H1 (cell line): Measurements from ENCODE around the gene SMAD1. TPM values are rescaled to one million over a fixed set of nuclear protein-coding genes. Genes with fewer than 3 reads are reported as not detected.

Experiments
- CTCF ChIA-PET: fragments of 300-600 bp; sonication (Branson Sonifier 250); formaldehyde crosslinking; loops from one replicate; lab custom pipeline; 2021; ENCODE audit not compliant: partially characterized antibody; lab: Charles Lee
- POLR2A ChIA-PET: fragments of 300-600 bp; sonication (Branson Sonifier 250); formaldehyde crosslinking; loops from one replicate; lab custom pipeline; 2021; ENCODE audit warnings: inconsistent platforms; ENCODE audit not compliant: partially characterized antibody; lab: Charles Lee
- DNase-seq, 2 experiments: peaks; one replicate each; pipeline versions ENCODE4 v3.0.0 to v3.0.0-alpha.2; 2010 to 2022; ENCODE audit warnings: low spot score in 2 of 2, low read depth in 1 of 2, mixed read lengths in 1 of 2
- FAIRE-seq: peaks from 2 replicates; lab custom pipeline; 2011; peaks lifted over from hg19 to GRCh38; lab: Jason Lieb, UNC
- H2AFZ ChIP-seq: 2 replicates; pipeline ENCODE4 v1.8.1; 2012; ENCODE audit warnings: low read length, inconsistent platforms
- H2AK5ac ChIP-seq: 2 replicates; pipeline ENCODE4 v1.6.1; 2013; ENCODE audit warnings: low read depth, low read length
- H2BK120ac ChIP-seq: replicated peaks from 2 replicates; pipeline ENCODE3; 2013; ENCODE audit warnings: low read depth, low read length, inconsistent platforms
- H2BK12ac ChIP-seq: 2 replicates; pipeline ENCODE4 v1.6.1; 2013; ENCODE audit warnings: low read depth, low read length
- H2BK15ac ChIP-seq: 2 replicates; pipeline ENCODE4 v1.6.1; 2013; ENCODE audit warnings: low read length
- H2BK20ac ChIP-seq: 2 replicates; pipeline ENCODE4 v1.6.1; 2013; ENCODE audit warnings: low read length
- H2BK5ac ChIP-seq: 2 replicates; pipeline ENCODE4 v1.6.1; 2013; ENCODE audit warnings: low read depth, low read length
- H3K14ac ChIP-seq: 2 replicates; pipeline ENCODE4 v1.6.1; 2013; ENCODE audit warnings: inconsistent platforms; ENCODE audit not compliant: insufficient read length
- H3K18ac ChIP-seq: 2 replicates; pipeline ENCODE4 v1.6.1; 2013; ENCODE audit warnings: low read length; ENCODE audit errors: extremely low read depth
- H3K23ac ChIP-seq: 2 replicates; pipeline ENCODE4 v1.6.1; 2013; ENCODE audit warnings: inconsistent platforms; ENCODE audit not compliant: insufficient read length
- H3K23me2 ChIP-seq: 2 replicates; pipeline ENCODE4 v1.6.1; 2013; ENCODE audit warnings: low read depth, low read length
- H3K27ac ChIP-seq: 2 replicates; pipeline ENCODE4 v1.6.1; 2011; ENCODE audit warnings: low read depth, low read length, inconsistent platforms
- H3K27me3 ChIP-seq, 4 experiments: replicated peaks in 1 of 4; 1 replicate in 1 of 4; 2 replicates in 3 of 4; pipeline versions ENCODE4 v1.6.1 to v1.8.1; 2011 to 2013; ENCODE audit warnings: low read length in 3 of 4, mild to moderate bottlenecking in 3 of 4, inconsistent platforms in 2 of 4, mixed read lengths in 2 of 4, moderate library complexity in 1 of 4; ENCODE audit not compliant: control insufficient read depth in 3 of 4, insufficient read depth in 3 of 4; ENCODE audit errors: extremely low read depth in 1 of 4
- H3K36me3 ChIP-seq, 4 experiments: 2 replicates each; pipeline versions ENCODE4 v1.6.1 to v1.8.1; 2011 to 2013; ENCODE audit warnings: mild to moderate bottlenecking in 4 of 4, low read length in 3 of 4, moderate library complexity in 2 of 4, control low read depth in 1 of 4, inconsistent platforms in 1 of 4; ENCODE audit not compliant: insufficient read depth in 4 of 4, control insufficient read depth in 2 of 4
- H3K4ac ChIP-seq: replicated peaks from 2 replicates; pipeline ENCODE3; 2013; ENCODE audit warnings: low read length, low read depth, mixed read lengths, inconsistent platforms; ENCODE audit not compliant: insufficient read length
- H3K4me1 ChIP-seq, 4 experiments: replicated peaks in 1 of 4; 1 replicate in 1 of 4; 2 replicates in 3 of 4; pipeline versions ENCODE4 v1.6.1 to v1.8.1; 2011 to 2013; ENCODE audit warnings: low read length in 3 of 4, inconsistent platforms in 2 of 4, mixed read lengths in 1 of 4; ENCODE audit not compliant: insufficient read depth in 4 of 4, control insufficient read depth in 3 of 4
- H3K4me2 ChIP-seq, 2 experiments: 2 replicates each; pipeline versions ENCODE4 v1.6.1 to v1.8.1; 2011 to 2013; ENCODE audit warnings: low read depth in 2 of 2, low read length in 2 of 2, control low read depth in 1 of 2, inconsistent platforms in 1 of 2, mild to moderate bottlenecking in 1 of 2; ENCODE audit not compliant: insufficient read depth in 1 of 2
- H3K4me3 ChIP-seq, 4 experiments: fragments of 200-600, 300-600 bp in 1 of 4; sonication (generic), shearing (Covaris generic), sonication (Bioruptor Twin) in 1 of 4; 2 replicates each; pipeline versions ENCODE4 v1.5.1 to v1.8.1; 2011 to 2016; ENCODE audit warnings: low read length in 4 of 4, low read depth in 3 of 4, control low read depth in 2 of 4, inconsistent platforms in 2 of 4, mild to moderate bottlenecking in 2 of 4, mixed read lengths in 1 of 4, moderate library complexity in 1 of 4; ENCODE audit not compliant: insufficient read depth in 2 of 4; ENCODE audit errors: extremely low read depth in 1 of 4
- H3K56ac ChIP-seq: replicated peaks from 2 replicates; pipeline ENCODE3; 2013; ENCODE audit warnings: low read depth, mild to moderate bottlenecking, mixed read lengths, low read length, inconsistent platforms; ENCODE audit not compliant: insufficient read length
- H3K79me1 ChIP-seq: 2 replicates; pipeline ENCODE4 v1.6.1; 2013; ENCODE audit warnings: low read depth, low read length, control low read depth
- H3K79me2 ChIP-seq, 2 experiments: 2 replicates each; pipeline versions ENCODE4 v1.6.1 to v1.8.1; 2012 to 2013; ENCODE audit warnings: low read length in 2 of 2, mild to moderate bottlenecking in 2 of 2, inconsistent platforms in 1 of 2; ENCODE audit not compliant: insufficient read depth in 2 of 2, control insufficient read depth in 1 of 2
- H3K9ac ChIP-seq, 4 experiments: replicated peaks in 1 of 4; 1 replicate in 1 of 4; 2 replicates in 3 of 4; pipeline versions ENCODE4 v1.6.1 to v1.8.1; 2011 to 2013; ENCODE audit warnings: low read depth in 3 of 4, low read length in 3 of 4, control low read depth in 2 of 4, mild to moderate bottlenecking in 2 of 4, moderate library complexity in 2 of 4, inconsistent platforms in 1 of 4; ENCODE audit errors: extremely low read depth in 1 of 4
- H3K9me3 ChIP-seq, 2 experiments: 2 replicates each; pipeline versions ENCODE4 v1.6.1 to v1.8.1; 2012 to 2013; ENCODE audit warnings: mild to moderate bottlenecking in 2 of 2, moderate library complexity in 2 of 2, control low read depth in 1 of 2, inconsistent platforms in 1 of 2, low read depth in 1 of 2, low read length in 1 of 2, mixed read lengths in 1 of 2; ENCODE audit not compliant: insufficient read depth in 2 of 2
- H4K20me1 ChIP-seq, 2 experiments: replicated peaks in 1 of 2; 2 replicates each; pipeline versions ENCODE3 to v1.8.1; 2011 to 2013; ENCODE audit warnings: inconsistent platforms in 2 of 2, low read length in 2 of 2, mild to moderate bottlenecking in 1 of 2; ENCODE audit not compliant: insufficient read depth in 2 of 2, control insufficient read depth in 1 of 2
- H4K5ac ChIP-seq: 2 replicates; pipeline ENCODE4 v1.6.1; 2013; ENCODE audit warnings: low read length, low read depth, mixed read lengths, inconsistent platforms; ENCODE audit not compliant: insufficient read length
- H4K8ac ChIP-seq: 2 replicates; pipeline ENCODE4 v1.8.0; 2013; ENCODE audit warnings: mild to moderate bottlenecking, moderate library complexity, low read length, inconsistent platforms; ENCODE audit not compliant: insufficient read depth; ENCODE audit errors: extremely low read depth
- H4K91ac ChIP-seq: replicated peaks from 2 replicates; pipeline ENCODE3; 2013; ENCODE audit warnings: low read length, mixed read lengths, inconsistent platforms; ENCODE audit not compliant: insufficient read length
- CBX5 ChIP-seq: fragments of 300-800, 300-1000 bp; sonication (generic); IDR thresholded peaks from 2 replicates; pipeline ENCODE4 v1.7.1; 2016; ENCODE audit warnings: antibody characterized with exemption, low read length, low read depth
- CHD2 ChIP-seq: IDR thresholded peaks from 2 replicates; pipeline ENCODE4 v1.6.1; 2012; ENCODE audit warnings: low read length, improper control_type of control experiment
- CTBP2 ChIP-seq: IDR thresholded peaks from 2 replicates; pipeline ENCODE4 v1.7.0; 2011; ENCODE audit warnings: borderline replicate concordance, mild to moderate bottlenecking, moderate library complexity, mixed read lengths, low read length; ENCODE audit not compliant: insufficient read depth, insufficient read length
- E2F6 ChIP-seq: IDR thresholded peaks from 2 replicates; pipeline ENCODE4 v1.6.1; 2012; ENCODE audit warnings: inconsistent platforms
- HDAC6 ChIP-seq: IDR thresholded peaks from one replicate; pipeline ENCODE4 v1.7.1; 2012; ENCODE audit warnings: low read depth, mild to moderate bottlenecking, inconsistent platforms, low read length, moderate library complexity
- JUN ChIP-seq: IDR thresholded peaks from 2 replicates; pipeline ENCODE4 v1.6.1; 2011; ENCODE audit warnings: low read depth, mild to moderate bottlenecking, improper control_type of control experiment, low read length
- JUND ChIP-seq: IDR thresholded peaks from 2 replicates; pipeline ENCODE4 v1.6.1; 2011; ENCODE audit warnings: mild to moderate bottlenecking, improper control_type of control experiment, low read length
- POLR2A ChIP-seq, 2 experiments: IDR thresholded peaks; 1 replicate in 1 of 2; 2 replicates in 1 of 2; pipeline ENCODE4 v1.6.1; 2011; ENCODE audit warnings: low read depth in 2 of 2, low read length in 2 of 2, mild to moderate bottlenecking in 2 of 2; ENCODE audit errors: control extremely low read depth in 1 of 2
- SIX5 ChIP-seq: IDR thresholded peaks from 2 replicates; pipeline ENCODE4 v1.6.1; 2011; ENCODE audit warnings: mild to moderate bottlenecking, low read depth, low read length
- SRF ChIP-seq: IDR thresholded peaks from 2 replicates; pipeline ENCODE4 v1.6.1; 2011; ENCODE audit warnings: mild to moderate bottlenecking, low read depth, low read length, moderate library complexity
- TCF12 ChIP-seq: IDR thresholded peaks from 2 replicates; pipeline ENCODE4 v1.6.1; 2011; ENCODE audit warnings: low read depth, mild to moderate bottlenecking, low read length
- TEAD4 ChIP-seq: IDR thresholded peaks from 2 replicates; pipeline ENCODE4 v1.6.1; 2012; ENCODE audit warnings: low read depth, low read length, inconsistent platforms, mixed read lengths
- WGBS, 2 experiments: shearing (Covaris generic) in 1 of 2; methylation state at CpG; one replicate each; pipeline versions ENCODE4 v1.1.6 to v1.1.7; 2013 to 2015; ENCODE audit warnings: low lambda C conversion rate in 2 of 2, mixed read lengths in 2 of 2, inconsistent platforms in 1 of 2, low coverage in 1 of 2, missing lambda C conversion rate in 1 of 2; ENCODE audit not compliant: insufficient replicate concordance in 2 of 2, insufficient coverage in 1 of 2, insufficient read length in 1 of 2; ENCODE audit errors: extremely low coverage in 1 of 2, missing lambda C conversion rate in 1 of 2; 5-methylcytosine and 5-hydroxymethylcytosine counted together
- polyA plus RNA-seq, 7 experiments: library from polyadenylated mRNA; depleted of rRNA in 3 of 7; stranded (reverse) in 5 of 7; unstranded in 2 of 7; fragments of >200 nt in 5 of 7; fragments of 200-250 nt in 2 of 7; gene quantifications; 1 replicate in 5 of 7; 2 replicates in 1 of 7; 4 replicates in 1 of 7; pipeline versions ENCODE4 v1.2.1 to v1.2.3, GENCODE V29; 2011 to 2013; ENCODE audit warnings: missing spikeins in 2 of 7, mixed read lengths in 2 of 7
- total RNA-seq: library from RNA; stranded (reverse); fragmentation: NEBNext Ultra II Directional; extraction: Animal tissue kit (Norgen Biotek cat#: 25700); gene quantifications from 2 replicates; pipeline ENCODE4 v1.2.1, GENCODE V29; 2021

Gene SMAD1
- total and polyA plus RNA-seq, 2 of the 8 experiments (the other 6 are each of a cell fraction or from before 2014, with no cell fraction given), result 22.6 to 25.3 TPM

- peak overlapping the region; percentile 80 to 95 (median 87) for H3K4me3 ChIP-seq
- peak in 1 of 2 experiments; percentile 70 for DNase-seq
- no peak overlapping the region for H2AK5ac ChIP-seq
- peaks cover 0 to 46% of the 10 kb centered on the region in 2 experiments; a peak in 3 of 4 replicates for H3K79me2 ChIP-seq
- peak overlapping the region; percentile 39; the same call in 1 of the 2 replicates for H3K18ac ChIP-seq
- H3K79me1 ChIP-seq, result no peaks in the 10 kb centered on the region; the same call in 1 of the 2 replicates
- peak overlapping the region; percentile 32 for H3K56ac ChIP-seq
- peak overlapping the region; percentile 63 for H4K5ac ChIP-seq
- H2AFZ ChIP-seq, result peak overlapping the region; percentile 55; the same call in 1 of the 2 replicates
- H3K4me2 ChIP-seq, result peak overlapping the region; percentile 85 to 97
- H4K8ac ChIP-seq, result peak overlapping the region; percentile 95
- H3K4me1 ChIP-seq, result peaks cover 0 to 9% (median 2%) of the 10 kb centered on the region in 4 experiments; a peak in 5 of 7 replicates
- H2BK5ac ChIP-seq, result peak overlapping the region; percentile 49
- H3K14ac ChIP-seq, result no peak overlapping the region
- H3K27ac ChIP-seq, result peak overlapping the region; percentile 66
- H3K23ac ChIP-seq, result no peak overlapping the region
- H3K9ac ChIP-seq, result peak overlapping the region; percentile 76 to 92 (median 82)
- peak overlapping the region; percentile 58 for H4K91ac ChIP-seq
- no peak overlapping the region for H3K4ac ChIP-seq
- no peaks in the 10 kb centered on the region; a peak in 1 of 8 replicates for H3K36me3 ChIP-seq
- H2BK15ac ChIP-seq, result no peak overlapping the region
- peaks cover 11% of the 10 kb centered on the region for H3K23me2 ChIP-seq
- H4K20me1 ChIP-seq, result no peaks in the 10 kb centered on the region
- peak overlapping the region; percentile 13 for H2BK120ac ChIP-seq
- peak overlapping the region; percentile 42; the same call in 1 of the 2 replicates for H2BK12ac ChIP-seq
- ChIA-PET CTCF (interaction anchor here (0.7 kb wide), 1 partner anchor 135 kb away, joined by 3 read pairs; no protein-coding TSS in a partner anchor), POLR2A (interaction anchor here (1.0 to 1.2 kb wide), 4 partner anchors 11 to 72 kb away, joined by 3 read pairs; no protein-coding TSS in a partner anchor)
- no peaks in the 10 kb centered on the region; a peak in 1 of 7 replicates for H3K27me3 ChIP-seq
- WGBS, 2 experiments, result 0% methylated on average over 33 of the region's 73 CpGs; no CpG with 5 or more reads in 1 of the 2 experiments
- H2BK20ac ChIP-seq, result no peak overlapping the region
- no peak for FAIRE-seq
- H3K9me3 ChIP-seq, result no peaks in the 10 kb centered on the region
- no peak for TF ChIP-seq JUND
- no peak for TF ChIP-seq SRF
- TF ChIP-seq E2F6, result no peak
- TF ChIP-seq TCF12, result no peak
- no peak for TF ChIP-seq SIX5
- TF ChIP-seq JUN, result no peak
- TF ChIP-seq CHD2, result no peak
- no peak for TF ChIP-seq CTBP2
- TF ChIP-seq HDAC6, result no peak
- TF ChIP-seq CBX5, result no peak
- no peak for TF ChIP-seq TEAD4
- TF ChIP-seq POLR2A (IDR thresholded peaks at IDR 0.05; ENCODE audit: control extremely low read depth in 1 of 2, low read depth in 2 of 2, low read length in 2 of 2), result peak; percentile 36 to 54
Measured at GRCh38 chr4:145482209-145483037, 770 bp downstream of the SMAD1 start.
